K562 (cell line): ENCODE data around the gene CPNE2. TPM values are rescaled to one million over a fixed set of nuclear protein-coding genes. Genes with fewer than 3 reads are reported as not detected.
A peak's percentile ranks its signal among the peaks of the same experiment; 100 is the strongest.

Experiments
- ATAC-seq: fragments of 200-7000 bp; cut with Tn5 transposase; 3 replicates; pipeline ENCODE4 v1.9.1; 2020; ENCODE audit warnings: moderate library complexity
- BruUV-seq: library from RNA; stranded (reverse); fragments of 400-500 nt; replicated peaks from 2 replicates; lab custom pipeline; 2021; lab: Mats Ljungman, UMichigan
- CTCF ChIA-PET: fragments of 300-600 bp; formaldehyde crosslinking; extraction: SDS; loops from one replicate; lab custom pipeline; 2021; ENCODE audit warnings: low intra/inter-chr PET ratio; lab: Yijun Ruan, JAX
- POLR2A ChIA-PET: fragments of 300-600, 350-650 bp; sonication (Branson Sonifier 250); formaldehyde crosslinking; extraction: SDS; loops from one replicate; lab custom pipeline; 2021; ENCODE audit warnings: antibody characterized with exemption, inconsistent platforms; lab: Yijun Ruan, JAX
- DNase-seq, 4 experiments: peaks; one replicate each; pipeline versions ENCODE4 v3.0.0 to v3.0.0-alpha.2; 2011 to 2018; ENCODE audit warnings: low spot score in 3 of 4, mixed read lengths in 3 of 4; ENCODE audit errors: extremely low read depth in 1 of 4
- FAIRE-seq: peaks from 2 replicates; lab custom pipeline; 2011; peaks lifted over from hg19 to GRCh38; lab: Jason Lieb, UNC
- H2AFZ ChIP-seq: 2 replicates; pipeline ENCODE4 v1.6.0; 2011; ENCODE audit warnings: low read depth, low read length, control low read depth, inconsistent platforms
- H3K27ac ChIP-seq: fragments of 200-600 bp; 3 replicates; pipeline ENCODE4 v1.8.0; 2011; ENCODE audit warnings: low read depth, mild to moderate bottlenecking, control low read depth, inconsistent platforms, low read length, moderate library complexity, mixed read lengths; ENCODE audit errors: extremely low read depth
- H3K27me3 ChIP-seq, 2 experiments: fragments of 300-600 bp in 1 of 2; 2 replicates in 1 of 2; 3 replicates in 1 of 2; pipeline versions ENCODE4 v1.6.0 to v1.8.0; 2011; ENCODE audit warnings: inconsistent platforms in 2 of 2, low read length in 2 of 2, mild to moderate bottlenecking in 1 of 2, mixed read lengths in 1 of 2, moderate library complexity in 1 of 2; ENCODE audit not compliant: control insufficient read depth in 2 of 2, insufficient read depth in 2 of 2
- H3K36me3 ChIP-seq: fragments of 300-600 bp; 3 replicates; pipeline ENCODE4 v1.8.0; 2011; ENCODE audit warnings: mild to moderate bottlenecking, low read length, inconsistent platforms; ENCODE audit not compliant: control insufficient read depth, insufficient read depth
- H3K4me1 ChIP-seq, 2 experiments: fragments of 200-600 bp in 1 of 2; replicated peaks in 1 of 2; 2 replicates in 1 of 2; 3 replicates in 1 of 2; pipeline versions ENCODE4 v1.5.1 to v1.8.0; 2011; ENCODE audit warnings: inconsistent platforms in 2 of 2, low read length in 2 of 2, mild to moderate bottlenecking in 1 of 2, mixed read lengths in 1 of 2, moderate library complexity in 1 of 2; ENCODE audit not compliant: control insufficient read depth in 2 of 2, insufficient read depth in 2 of 2
- H3K4me2 ChIP-seq: 2 replicates; pipeline ENCODE4 v1.6.1; 2011; ENCODE audit warnings: low read length, control low read depth, inconsistent platforms, mixed read lengths; ENCODE audit not compliant: insufficient read depth
- H3K4me3 ChIP-seq: fragments of 200-600 bp; sonication (generic), shearing (Covaris generic); 2 replicates; pipeline ENCODE4 v1.5.1; 2016; ENCODE audit warnings: control low read depth, inconsistent platforms
- H3K79me2 ChIP-seq: fragments of 200-600 bp; 3 replicates; pipeline ENCODE4 v1.8.0; 2011; ENCODE audit warnings: low read length, inconsistent platforms; ENCODE audit not compliant: control insufficient read depth, insufficient read depth
- H3K9ac ChIP-seq, 2 experiments: 2 replicates each; pipeline versions ENCODE4 v1.6.0 to v1.6.1; 2011; ENCODE audit warnings: low read depth in 2 of 2, low read length in 2 of 2, control low read depth in 1 of 2, inconsistent platforms in 1 of 2, mild to moderate bottlenecking in 1 of 2, mixed read lengths in 1 of 2; ENCODE audit not compliant: insufficient read depth in 1 of 2
- H3K9me1 ChIP-seq: one replicate; pipeline ENCODE4 v1.6.0; 2011; ENCODE audit warnings: inconsistent platforms, mild to moderate bottlenecking, low read length, moderate library complexity; ENCODE audit not compliant: control insufficient read depth, insufficient read depth
- H3K9me3 ChIP-seq: replicated peaks from 2 replicates; pipeline ENCODE4 v1.5.1; 2011; ENCODE audit warnings: low read depth, low read length, inconsistent platforms; ENCODE audit not compliant: control insufficient read depth, insufficient read depth
- H4K20me1 ChIP-seq: replicated peaks from 2 replicates; pipeline ENCODE4 v1.6.1; 2011; ENCODE audit warnings: low read length, inconsistent platforms, mixed read lengths; ENCODE audit not compliant: control insufficient read depth, insufficient read depth
- ARHGAP35 ChIP-seq: fragments of 450-650 bp; IDR thresholded peaks from 2 replicates; pipeline ENCODE4 v1.6.1; 2018; ENCODE audit not compliant: partially characterized antibody
- BMI1 ChIP-seq: fragments of 150-350 bp; IDR thresholded peaks from 2 replicates; pipeline ENCODE4 v1.6.1; 2014; ENCODE audit warnings: low read length
- DACH1 ChIP-seq: fragments of 450-650 bp; IDR thresholded peaks from 2 replicates; pipeline ENCODE4 v1.6.1; 2018; ENCODE audit not compliant: partially characterized antibody
- FOXA3 ChIP-seq, 2 experiments: fragments of 450-650 bp in 1 of 2; sonication (generic) in 1 of 2; formaldehyde crosslinking; IDR thresholded peaks in 1 of 2; conservative IDR thresholded peaks in 1 of 2; 2 replicates each; pipeline versions ENCODE4 v1.4.0 to v1.8.0; 2020 to 2022; ENCODE audit warnings: mild to moderate bottlenecking in 2 of 2, missing genetic modification reagents in 1 of 2
- FOXO4 ChIP-seq: fragments of 450-650 bp; formaldehyde crosslinking; IDR thresholded peaks from 2 replicates; pipeline ENCODE4 v1.4.0; 2020; ENCODE audit warnings: mild to moderate bottlenecking, moderate library complexity
- HDAC1 ChIP-seq, 2 experiments: fragments of 450-650 bp; IDR thresholded peaks; 2 replicates each; pipeline ENCODE4 v1.6.1; 2016 to 2017; ENCODE audit warnings: inconsistent platforms in 1 of 2, mild to moderate bottlenecking in 1 of 2, moderate library complexity in 1 of 2
- HMG20A ChIP-seq: fragments of 450-650 bp; formaldehyde crosslinking; conservative IDR thresholded peaks from 2 replicates; pipeline ENCODE4 v1.4.0; 2020; ENCODE audit warnings: mild to moderate bottlenecking, mixed read lengths
- NR2C1 ChIP-seq, 2 experiments: fragments of 450-650 bp; IDR thresholded peaks; 2 replicates each; pipeline ENCODE4 v1.6.1; 2017; ENCODE audit warnings: mild to moderate bottlenecking in 2 of 2, antibody characterized with exemption in 1 of 2, inconsistent platforms in 1 of 2, missing compliant biosample characterization in 1 of 2, missing genetic modification characterization in 1 of 2
- RBM25 ChIP-seq: fragments of 200-400 bp; formaldehyde crosslinking; IDR thresholded peaks from 2 replicates; pipeline ENCODE4 v1.6.1; 2018; ENCODE audit warnings: low read length, low read depth, moderate library complexity; ENCODE audit not compliant: severe bottlenecking
- RHOXF2B ChIP-seq: fragments of 250-450 bp; sonication (Bioruptor Pico); conservative IDR thresholded peaks from 2 replicates; pipeline ENCODE4 v1.5.1; 2021
- SMAD1 ChIP-seq: fragments of 150-350 bp; IDR thresholded peaks from 2 replicates; pipeline ENCODE4 v1.6.1; 2014; ENCODE audit warnings: low read length, low read depth; ENCODE audit not compliant: partially characterized antibody
- ZNF121 ChIP-seq: sonication (generic); formaldehyde crosslinking; conservative IDR thresholded peaks from 2 replicates; pipeline ENCODE4 v1.8.0; 2022; ENCODE audit warnings: missing genetic modification reagents
- ZNF174 ChIP-seq: fragments of 250-450 bp; sonication (Bioruptor Pico); IDR thresholded peaks from 2 replicates; pipeline ENCODE4 v1.4.0; 2020; ENCODE audit warnings: mild to moderate bottlenecking
- ZNF551 ChIP-seq: fragments of 250-450 bp; sonication (Bioruptor Pico); IDR thresholded peaks from 2 replicates; pipeline ENCODE4 v1.5.0; 2021; ENCODE audit warnings: mild to moderate bottlenecking, moderate library complexity
- ZNF583 ChIP-seq: fragments of 250-450 bp; sonication (Bioruptor Pico); IDR thresholded peaks from 2 replicates; pipeline ENCODE4 v1.4.0; 2020
- ZNF668 ChIP-seq: fragments of 250-450 bp; sonication (Bioruptor Pico); IDR thresholded peaks from 2 replicates; pipeline ENCODE4 v1.8.0; 2022; ENCODE audit warnings: mild to moderate bottlenecking, inconsistent platforms
- WGBS: fragments of 100-300 bp; shearing (Covaris generic); methylation state at CpG from one replicate; pipeline ENCODE4 v1.1.6; 2016; ENCODE audit warnings: low coverage, mixed read lengths; ENCODE audit not compliant: insufficient coverage; ENCODE audit errors: missing lambda C conversion rate; 5-methylcytosine and 5-hydroxymethylcytosine counted together
- in situ Hi-C: fragments of 300-500 bp; cut with MboI; formaldehyde crosslinking; loops from 4 replicates; pipeline ENCODE4 v1.15.0; 2018; ENCODE audit warnings: inconsistent platforms, mixed read lengths
- intact Hi-C: fragments of 100-400 bp; cut with micrococcal nuclease; formaldehyde crosslinking; loops from 2 replicates; pipeline ENCODE4 v1.14.2; 2022
- polyA plus RNA-seq, 8 experiments: library from polyadenylated mRNA; depleted of rRNA in 4 of 8; stranded (reverse) in 5 of 8; unstranded in 3 of 8; fragments of >200 nt; fragmentation: Nextera tagmentation in 2 of 8; fragmentation: Illumina TruSeq in 1 of 8; extraction: Ambion mirVana in 2 of 8; extraction: Trizol in 1 of 8; gene quantifications; 2 replicates each; pipeline versions ENCODE4 v1.2.1 to v1.2.3, GENCODE V29; 2011 to 2014; ENCODE audit warnings: inconsistent platforms in 1 of 8, missing spikeins in 1 of 8
- total RNA-seq, 7 experiments: library from RNA; depleted of rRNA in 6 of 7; stranded (reverse); fragments of >200 nt in 6 of 7; fragmentation: Illumina TruSeq in 2 of 7; extraction: Trizol in 2 of 7; gene quantifications; 2 replicates each; pipeline versions ENCODE4 v1.2.1 to v1.2.3, GENCODE V29; 2011 to 2021; ENCODE audit warnings: low replicate concordance in 1 of 7

CPNE2 gene
- total and polyA plus RNA-seq, 9 of the 15 experiments (the other 6 are each of a cell fraction or from before 2014, with no cell fraction given) = 3.0 to 13.9 (median 8.6) TPM

- in situ Hi-C loops (no loop called here), intact Hi-C loops (no loop called here)
- Histone ChIP-seq H3K79me2 (no peaks in the 10 kb centered on the region), H3K36me3 (no peaks in the 10 kb centered on the region), H4K20me1 (no peaks in the 10 kb centered on the region), H3K9me3 (no peaks in the 10 kb centered on the region), H3K9me1 (no peaks in the 10 kb centered on the region), H3K4me1 (peaks cover 25 to 38% of the 10 kb centered on the region in 2 experiments), H3K27ac (no peak overlapping the region), H3K27me3 (no peaks in the 10 kb centered on the region), H3K4me2 (no peak overlapping the region), H3K9ac (peak overlapping the region in 1 of 2 experiments; percentile 62; a peak in 2 of 4 replicates), H2AFZ (no peak overlapping the region), H3K4me3 (no peak overlapping the region)
- ChIA-PET POLR2A (interaction anchor here (0.6 to 5.7 kb wide), 3 partner anchors 8 to 50 kb away, joined by 3 to 27 read pairs (median 3); no protein-coding TSS in a partner anchor), CTCF (no interaction called here)
- WGBS = 61% methylated on average over 11 of the region's 14 CpGs
- BruUV-seq = no TSS peak
- DNase-seq (no peak), FAIRE-seq (no peak), ATAC-seq (no peak)
- TF ChIP-seq ZNF668 (CRISPR knock-in tag) (no peak), BMI1 (no peak), RBM25 (no peak), ZNF174 (CRISPR knock-in tag) (no peak), ZNF551 (CRISPR knock-in tag) (no peak), HDAC1 (IDR thresholded peaks at IDR 0.05) (no peak), DACH1 (no peak), HMG20A (CRISPR knock-in tag) (no peak), SMAD1 (no peak), NR2C1 (IDR thresholded peaks at IDR 0.05) (no peak), NR2C1 (tag; IDR thresholded peaks at IDR 0.05) (no peak), ZNF583 (CRISPR knock-in tag) (no peak), ARHGAP35 (no peak), ZNF121 (no peak), FOXA3 (CRISPR knock-in tag; conservative IDR thresholded peaks at IDR 0.05 in 1 of 2, IDR thresholded peaks at IDR 0.05 in 1 of 2) (no peak), RHOXF2B (no peak), FOXO4 (CRISPR knock-in tag) (no peak)
These were observed 51.0 kb downstream of the CPNE2 start for GRCh38 chr16:57143149-57143921.
